NCI-H187 treated with DMSO at 0.1 percent for 48 hours (cell line): ENCODE measurements around the gene ZFHX3.

Source experiments
- DNase-seq: peaks from one replicate; lab custom pipeline; 2025; lab: John Stamatoyannopoulos, UW

ZFHX3 gene

GRCh38 chr16:72793017-72793416 is 254.9 kb downstream of the ZFHX3 start:
- DNase-seq: no peak

- no peak for DNase-seq
These were observed 256.1 kb downstream of the ZFHX3 start for GRCh38 chr16:72791786-72792185.

- no peak for DNase-seq
These were observed 258.0 kb downstream of the ZFHX3 start for GRCh38 chr16:72789921-72790320.

- no peak for DNase-seq
These were observed 258.5 kb downstream of the ZFHX3 start for GRCh38 chr16:72789465-72789864.

- DNase-seq: no peak
These were observed 259.6 kb downstream of the ZFHX3 start for GRCh38 chr16:72788269-72788809.

GRCh38 chr16:72787514-72788268 is 260.2 kb downstream of the ZFHX3 start:
- no peak for DNase-seq

- no peak for DNase-seq
These were observed 260.8 kb downstream of the ZFHX3 start for GRCh38 chr16:72787130-72787513.

- DNase-seq: no peak
These were observed 261.3 kb downstream of the ZFHX3 start for GRCh38 chr16:72786606-72787005.

GRCh38 chr16:72785886-72786285 is 262.0 kb downstream of the ZFHX3 start:
- DNase-seq: no peak

GRCh38 chr16:72785171-72785570 is 262.8 kb downstream of the ZFHX3 start:
- no peak for DNase-seq

GRCh38 chr16:72783716-72784318 is 264.1 kb downstream of the ZFHX3 start:
- DNase-seq: no peak

GRCh38 chr16:72769876-72770275 is 278.1 kb downstream of the ZFHX3 start:
- no peak for DNase-seq

- no peak for DNase-seq
These were observed 279.3 kb downstream of the ZFHX3 start for GRCh38 chr16:72768591-72768990.

GRCh38 chr16:72766506-72766905 is 281.4 kb downstream of the ZFHX3 start:
- no peak for DNase-seq

GRCh38 chr16:72764015-72764654 is 283.8 kb downstream of the ZFHX3 start:
- no peak for DNase-seq

GRCh38 chr16:72760581-72760980 is 287.3 kb downstream of the ZFHX3 start:
- no peak for DNase-seq

- DNase-seq: no peak
These were observed 294.0 kb downstream of the ZFHX3 start for GRCh38 chr16:72753881-72754280.

- no peak for DNase-seq
These were observed 295.8 kb downstream of the ZFHX3 start for GRCh38 chr16:72752004-72752695.

- no peak for DNase-seq
These were observed 296.9 kb downstream of the ZFHX3 start for GRCh38 chr16:72751076-72751475.

- no peak for DNase-seq
These were observed 298.8 kb downstream of the ZFHX3 start for GRCh38 chr16:72749091-72749490.

- DNase-seq: no peak
These were observed 303.7 kb downstream of the ZFHX3 start for GRCh38 chr16:72744076-72744793.
